IPS DF 19.7 (cell line): ENCODE data around the gene MEX3A.
"Not testable (repeated sequence)": the region's sequence is repeated elsewhere in the genome, so short reads cannot be mapped to it uniquely, and the experiment has no call there.

Source experiments
- DNase-seq: peaks from one replicate; pipeline ENCODE4 v3.0.0-alpha.2; 2013; ENCODE audit warnings: low read depth, low spot score

MEX3A gene

DNA sequence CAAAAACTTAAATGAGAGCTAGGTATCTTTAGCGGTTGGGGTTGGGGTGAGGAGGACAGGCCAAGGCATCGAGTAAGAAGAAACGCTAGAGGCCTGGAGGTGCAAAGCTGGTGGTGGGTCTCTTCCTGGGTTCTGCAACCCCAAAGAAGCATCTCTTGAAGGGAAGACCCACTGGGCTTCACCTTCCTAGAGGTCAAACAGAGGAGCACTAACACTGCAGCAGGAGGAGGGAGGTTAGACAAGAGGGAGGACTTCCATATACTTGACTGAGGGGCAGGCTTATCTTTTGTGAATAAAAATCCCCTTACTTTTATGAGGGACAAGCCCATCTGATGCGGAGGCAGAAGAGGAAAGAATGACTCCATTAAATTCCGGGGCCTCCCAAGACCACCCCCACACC is 2.5 kb downstream of the MEX3A start:
- DNase-seq: no peak

DNA sequence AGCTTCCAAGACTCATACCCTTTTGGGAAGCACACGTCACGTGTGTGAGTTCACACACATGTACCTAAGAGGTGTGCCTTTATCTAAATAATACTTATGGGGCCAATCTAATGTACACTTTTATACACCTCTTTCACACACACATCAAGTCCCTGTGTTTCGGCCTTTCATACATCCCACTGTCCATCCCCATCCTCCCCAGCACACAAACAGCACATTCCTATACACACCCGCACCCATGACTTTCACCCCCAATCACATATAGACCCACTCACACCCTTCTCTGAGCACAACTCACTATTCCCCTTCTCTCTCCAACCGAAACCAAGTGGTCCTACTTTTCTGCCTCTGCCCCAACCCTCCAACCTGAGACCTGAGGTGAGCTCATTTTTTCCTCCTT is 3.5 kb downstream of the MEX3A start:
- no peak for DNase-seq

- no peak for DNase-seq
Measured at GRCh38 chr1:156077430-156077760, 4.9 kb downstream of the MEX3A start.

- DNase-seq: no peak
Measured at GRCh38 chr1:156076609-156077429, 5.4 kb downstream of the MEX3A start.

- no peak for DNase-seq
Measured at GRCh38 chr1:156075775-156076204, 6.5 kb downstream of the MEX3A start.

- DNase-seq: no peak
Measured at GRCh38 chr1:156075162-156075561, 7.1 kb downstream of the MEX3A start.

GRCh38 chr1:156074661-156075060 is 7.6 kb downstream of the MEX3A start:
- DNase-seq: no peak

DNA sequence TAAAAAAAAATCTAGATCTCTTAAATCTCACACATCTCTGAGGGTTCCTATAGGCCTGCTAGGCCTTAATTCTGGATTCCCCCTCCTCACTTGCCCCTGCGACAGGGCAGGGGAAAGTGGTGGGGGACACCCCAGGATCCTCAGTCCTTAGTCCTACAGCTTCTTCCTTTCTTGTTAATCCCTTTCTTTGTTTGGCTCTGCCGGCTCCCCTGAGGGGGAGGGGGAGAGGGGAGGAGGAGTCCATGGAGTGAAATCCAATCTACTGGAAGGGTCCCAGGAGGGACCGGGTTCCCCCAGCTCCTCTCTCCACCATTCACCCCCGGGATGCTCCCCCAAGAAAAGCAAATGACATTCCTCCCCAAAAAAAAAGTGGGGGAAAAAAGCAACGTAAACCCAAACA is 8.5 kb downstream of the MEX3A start:
- DNase-seq: no peak

GRCh38 chr1:156073110-156073687 is 9.1 kb downstream of the MEX3A start:
- no peak for DNase-seq

DNA sequence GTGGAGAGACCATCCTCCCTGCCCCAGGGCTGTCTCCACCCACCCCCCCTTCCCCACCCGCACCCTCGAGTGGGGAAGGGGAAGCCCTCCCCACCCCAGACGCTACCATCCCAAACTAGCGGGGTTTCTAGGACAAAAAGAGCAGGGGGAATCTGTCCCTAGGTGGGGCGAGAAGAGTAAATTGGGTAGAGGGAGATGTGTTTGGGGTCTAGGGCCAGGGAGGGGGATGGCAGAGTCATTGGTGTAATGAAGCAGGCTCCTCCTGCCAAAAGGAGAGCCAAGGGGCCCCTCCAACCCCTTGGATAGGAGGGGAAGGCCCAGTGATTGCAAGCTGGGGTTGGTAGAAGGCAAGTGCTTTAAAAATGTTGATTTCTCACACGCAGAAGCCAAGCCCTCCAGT is 10.0 kb downstream of the MEX3A start:
- DNase-seq: no peak

- not testable (repeated sequence) for DNase-seq
Measured at GRCh38 chr1:156071332-156071816, 10.9 kb downstream of the MEX3A start.

- DNase-seq: no peak
Measured at GRCh38 chr1:156070548-156070947, 11.7 kb downstream of the MEX3A start.

GRCh38 chr1:156069490-156070455 is 12.5 kb downstream of the MEX3A start:
- no peak for DNase-seq

- DNase-seq: no peak
Measured at GRCh38 chr1:156067262-156067661, 15.0 kb downstream of the MEX3A start.

DNA sequence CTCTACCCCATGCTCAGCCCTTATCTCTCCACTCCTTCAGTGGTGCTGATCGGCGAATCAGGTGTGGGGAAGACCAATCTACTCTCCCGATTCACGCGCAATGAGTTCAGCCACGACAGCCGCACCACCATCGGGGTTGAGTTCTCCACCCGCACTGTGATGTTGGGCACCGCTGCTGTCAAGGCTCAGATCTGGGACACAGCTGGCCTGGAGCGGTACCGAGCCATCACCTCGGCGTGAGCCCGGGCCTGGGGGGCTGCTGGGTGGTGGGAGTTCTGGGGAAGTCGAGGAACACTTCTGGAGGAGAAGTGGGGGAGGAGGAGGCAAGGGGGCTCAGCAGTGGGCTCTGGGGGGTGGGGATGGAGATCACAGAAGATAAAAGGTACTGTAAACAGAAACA is 16.4 kb downstream of the MEX3A start:
- DNase-seq: no peak

DNA sequence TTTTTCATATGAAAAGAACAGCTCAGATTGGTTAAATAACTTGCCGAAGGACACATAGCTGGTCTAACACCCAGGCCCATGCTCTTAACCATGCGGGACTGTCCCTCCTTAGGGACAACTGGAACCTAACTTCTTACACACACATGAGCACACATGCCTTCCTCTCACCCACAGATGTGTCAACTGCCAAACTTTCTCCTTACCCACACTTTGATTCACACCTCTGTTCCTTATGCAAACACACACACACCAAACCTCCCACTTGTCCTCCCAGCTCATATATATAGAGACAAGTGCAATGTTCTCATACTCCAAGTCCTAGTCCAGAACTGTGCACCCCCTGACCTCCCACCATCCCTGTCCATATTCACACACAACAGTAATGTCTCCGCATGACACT is 17.1 kb downstream of the MEX3A start:
- no peak for DNase-seq

GRCh38 chr1:156064615-156065014 is 17.6 kb downstream of the MEX3A start:
- no peak for DNase-seq

DNA sequence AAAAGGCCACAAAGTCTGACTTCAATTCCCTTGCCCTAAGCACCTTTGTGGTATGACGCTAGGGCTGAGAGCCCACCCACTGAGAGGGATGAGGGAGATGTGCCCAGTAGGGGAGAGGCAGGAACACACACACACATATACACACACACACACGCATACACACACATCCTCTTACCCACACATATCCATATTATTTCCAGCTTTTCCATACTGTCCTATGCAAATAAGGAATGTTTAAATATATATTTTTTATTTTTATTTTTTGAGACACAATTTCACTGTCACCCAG is 18.3 kb downstream of the MEX3A start:
- no peak for DNase-seq

GRCh38 chr1:156062189-156062588 is 20.1 kb downstream of the MEX3A start:
- no peak for DNase-seq

- no peak for DNase-seq
Measured at GRCh38 chr1:156060937-156061636, 21.2 kb downstream of the MEX3A start, which contains the start of gene RAB25. Gene RAB25 (plus strand): TSS chr1:156061160. CDS start chr1:156061401, 241 bp downstream.

DNA sequence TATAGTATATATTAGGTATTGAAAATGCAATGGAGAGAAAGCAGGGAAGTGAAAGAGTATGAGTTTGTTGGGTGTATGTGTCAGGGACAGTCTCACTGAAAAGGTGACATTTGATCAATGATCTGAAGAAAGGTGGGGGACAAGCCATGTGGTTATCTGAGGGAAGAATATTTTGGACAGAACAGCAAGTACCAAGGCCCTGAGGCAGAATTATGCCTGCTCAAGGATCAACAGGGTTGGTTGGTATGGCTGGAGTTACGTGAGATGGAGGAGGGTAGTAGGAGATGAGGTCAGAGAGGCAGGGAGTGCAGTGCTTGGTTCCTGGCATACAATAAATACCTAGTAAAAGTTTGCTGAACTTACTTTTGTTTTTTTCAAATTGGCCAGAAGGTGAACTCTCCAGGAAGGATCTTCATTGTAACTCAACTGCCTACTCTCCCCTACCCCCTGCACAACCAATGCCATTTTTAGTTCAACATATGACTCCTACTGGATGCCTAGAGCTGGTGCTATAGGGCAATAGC is 25.9 kb downstream of the MEX3A start:
- DNase-seq: no peak
